Suprapubic skin (tissue), 4 donors: Measurements from ENCODE around the gene DMTF1.

Source experiments
- POLR2A ChIP-seq, 2 donors: fragments of 450-650 bp; IDR thresholded peaks; one replicate each; pipeline ENCODE4 v1.6.1; 2017; ENCODE audit warnings: antibody characterized with exemption in 2 of 2, mild to moderate bottlenecking in 2 of 2, moderate library complexity in 2 of 2
- POLR2AphosphoS5 ChIP-seq, 3 donors: sonication (generic); formaldehyde crosslinking; IDR thresholded peaks; one replicate each; pipeline ENCODE4 v1.6.1; 2017; ENCODE audit warnings: antibody characterized with exemption in 3 of 3
- TF ChIP-seq, protein P1 (sequence below), 2 donors: fragments of 200-600 bp in 1 of 2; fragments of 450-650 bp in 1 of 2; sonication (generic) in 1 of 2; IDR thresholded peaks; one replicate each; pipeline ENCODE4 v1.5.1; 2016 to 2019; ENCODE audit warnings: antibody characterized with exemption in 2 of 2, mild to moderate bottlenecking in 1 of 2, moderate library complexity in 1 of 2

DNA sequence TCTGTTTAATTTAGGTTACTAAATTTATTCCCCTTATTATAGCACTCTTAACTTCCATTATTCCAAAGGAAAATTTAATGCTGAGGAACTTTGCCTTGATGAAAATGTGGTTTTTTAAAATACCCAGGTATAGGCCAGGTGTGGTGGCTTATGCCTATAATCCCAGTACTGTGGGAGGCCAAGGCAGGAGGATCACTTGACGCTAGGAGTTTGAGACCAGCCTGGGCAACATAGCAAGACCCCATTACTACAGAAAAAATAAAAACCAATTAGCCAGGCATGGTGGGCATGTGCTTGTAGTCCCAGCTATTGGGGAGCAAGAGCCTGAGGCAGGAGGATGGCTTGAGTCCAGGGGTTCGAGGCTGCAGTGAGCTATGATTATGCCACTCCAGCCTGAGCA lies 34.9 kb downstream of the DMTF1 start:
- TF ChIP-seq, protein P1, sequence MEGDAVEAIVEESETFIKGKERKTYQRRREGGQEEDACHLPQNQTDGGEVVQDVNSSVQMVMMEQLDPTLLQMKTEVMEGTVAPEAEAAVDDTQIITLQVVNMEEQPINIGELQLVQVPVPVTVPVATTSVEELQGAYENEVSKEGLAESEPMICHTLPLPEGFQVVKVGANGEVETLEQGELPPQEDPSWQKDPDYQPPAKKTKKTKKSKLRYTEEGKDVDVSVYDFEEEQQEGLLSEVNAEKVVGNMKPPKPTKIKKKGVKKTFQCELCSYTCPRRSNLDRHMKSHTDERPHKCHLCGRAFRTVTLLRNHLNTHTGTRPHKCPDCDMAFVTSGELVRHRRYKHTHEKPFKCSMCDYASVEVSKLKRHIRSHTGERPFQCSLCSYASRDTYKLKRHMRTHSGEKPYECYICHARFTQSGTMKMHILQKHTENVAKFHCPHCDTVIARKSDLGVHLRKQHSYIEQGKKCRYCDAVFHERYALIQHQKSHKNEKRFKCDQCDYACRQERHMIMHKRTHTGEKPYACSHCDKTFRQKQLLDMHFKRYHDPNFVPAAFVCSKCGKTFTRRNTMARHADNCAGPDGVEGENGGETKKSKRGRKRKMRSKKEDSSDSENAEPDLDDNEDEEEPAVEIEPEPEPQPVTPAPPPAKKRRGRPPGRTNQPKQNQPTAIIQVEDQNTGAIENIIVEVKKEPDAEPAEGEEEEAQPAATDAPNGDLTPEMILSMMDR (IDR thresholded peaks at IDR 0.05) = no peak
- TF ChIP-seq POLR2AphosphoS5 (IDR thresholded peaks at IDR 0.05) (no peak), POLR2A (IDR thresholded peaks at IDR 0.05) (no peak)
